ENCODE data around the gene ZNF385A. TPM values are rescaled to one million over a fixed set of nuclear protein-coding genes. Genes with fewer than 3 reads are reported as not detected.

Gene ZNF385A
- total RNA-seq, 2 experiments from 2014 or later = 0.32 to 2.9 TPM

DNA sequence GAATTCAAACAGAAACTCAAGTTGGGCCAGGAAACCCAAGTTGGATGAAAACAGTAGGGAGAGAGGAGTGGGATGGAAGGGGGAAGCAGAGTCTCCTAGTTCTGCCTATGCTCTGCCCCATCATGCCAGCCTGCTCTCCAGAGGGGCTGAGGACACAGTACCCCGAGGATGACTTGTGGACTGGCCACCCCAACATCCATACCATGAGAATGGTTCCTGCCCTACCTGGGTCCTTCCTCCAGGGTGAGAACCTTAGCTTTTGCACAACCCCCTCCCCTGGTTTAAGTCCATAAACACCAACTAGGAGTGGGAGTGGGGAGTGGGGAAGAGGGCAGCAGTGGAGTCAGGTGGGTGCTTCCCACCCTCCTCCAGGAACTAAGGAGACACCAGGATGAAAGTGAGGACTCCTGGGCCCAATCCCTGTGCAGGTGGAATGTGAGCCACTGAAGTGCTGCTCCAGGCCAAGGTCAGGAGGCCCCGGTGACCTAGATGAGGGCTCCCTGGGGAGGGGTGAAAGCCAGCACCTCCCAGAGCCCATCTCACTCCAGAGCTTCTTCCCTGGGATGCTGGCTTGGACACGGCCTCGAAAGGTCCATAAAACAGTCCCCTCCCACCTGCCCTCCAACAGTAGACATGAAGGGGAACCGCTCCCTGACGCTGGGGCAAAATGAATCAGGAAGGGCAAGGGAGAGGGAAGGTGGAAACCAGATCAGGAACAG is 6.6 kb downstream of the ZNF385A start:
- Histone ChIP-seq H3K27ac (ENCODE audit: low read depth, low read length, poor library complexity, severe bottlenecking) (no peak overlapping the region), H3K9me3 (ENCODE audit: low read length) (no peaks in the 10 kb centered on the region), H3K36me3 (ENCODE audit: insufficient read depth, low read length) (no peaks in the 10 kb centered on the region), H2AFZ (ENCODE audit: low read length) (no peak overlapping the region), H3K4me3 (ENCODE audit: low read depth, low read length, poor library complexity, severe bottlenecking) (no peak overlapping the region), H3K79me2 (ENCODE audit: insufficient read depth, low read depth, low read length) (no peaks in the 10 kb centered on the region), H4K20me1 (ENCODE audit: insufficient read depth, low read length) (no peaks in the 10 kb centered on the region), H3K9me2 (ENCODE audit: insufficient read depth, low read length) (no peaks in the 10 kb centered on the region), H3K4me2 (ENCODE audit: low read length) (no peak overlapping the region), H3K4me1 (ENCODE audit: insufficient read depth, low read length, poor library complexity, severe bottlenecking) (peaks cover 13% of the 10 kb centered on the region)
- intact Hi-C loops (cut with micrococcal nuclease; ENCODE audit: unreplicated experiment) = no loop called here
- BruUV-seq (replicated peaks) = no TSS peak
- ChIA-PET POLR2A (interaction anchor here (1.0 kb wide), 1 partner anchor 9 kb away, joined by 3 read pairs; no protein-coding TSS in a partner anchor), CTCF (ENCODE audit: unreplicated experiment) (interaction anchor here (0.6 kb wide), 1 partner anchor 10 kb away, joined by 4 read pairs; no protein-coding TSS in a partner anchor)
- no peak for DNase-seq (ENCODE audit: low spot score)
- TF ChIP-seq EZH2phosphoT487 (IDR thresholded peaks at IDR 0.05; ENCODE audit: borderline replicate concordance, low read depth, low read length) = no peak
- TF ChIP-seq, protein P1, sequence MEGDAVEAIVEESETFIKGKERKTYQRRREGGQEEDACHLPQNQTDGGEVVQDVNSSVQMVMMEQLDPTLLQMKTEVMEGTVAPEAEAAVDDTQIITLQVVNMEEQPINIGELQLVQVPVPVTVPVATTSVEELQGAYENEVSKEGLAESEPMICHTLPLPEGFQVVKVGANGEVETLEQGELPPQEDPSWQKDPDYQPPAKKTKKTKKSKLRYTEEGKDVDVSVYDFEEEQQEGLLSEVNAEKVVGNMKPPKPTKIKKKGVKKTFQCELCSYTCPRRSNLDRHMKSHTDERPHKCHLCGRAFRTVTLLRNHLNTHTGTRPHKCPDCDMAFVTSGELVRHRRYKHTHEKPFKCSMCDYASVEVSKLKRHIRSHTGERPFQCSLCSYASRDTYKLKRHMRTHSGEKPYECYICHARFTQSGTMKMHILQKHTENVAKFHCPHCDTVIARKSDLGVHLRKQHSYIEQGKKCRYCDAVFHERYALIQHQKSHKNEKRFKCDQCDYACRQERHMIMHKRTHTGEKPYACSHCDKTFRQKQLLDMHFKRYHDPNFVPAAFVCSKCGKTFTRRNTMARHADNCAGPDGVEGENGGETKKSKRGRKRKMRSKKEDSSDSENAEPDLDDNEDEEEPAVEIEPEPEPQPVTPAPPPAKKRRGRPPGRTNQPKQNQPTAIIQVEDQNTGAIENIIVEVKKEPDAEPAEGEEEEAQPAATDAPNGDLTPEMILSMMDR (conservative IDR thresholded peaks at IDR 0.05; ENCODE audit: low read length) = no peak

DNA sequence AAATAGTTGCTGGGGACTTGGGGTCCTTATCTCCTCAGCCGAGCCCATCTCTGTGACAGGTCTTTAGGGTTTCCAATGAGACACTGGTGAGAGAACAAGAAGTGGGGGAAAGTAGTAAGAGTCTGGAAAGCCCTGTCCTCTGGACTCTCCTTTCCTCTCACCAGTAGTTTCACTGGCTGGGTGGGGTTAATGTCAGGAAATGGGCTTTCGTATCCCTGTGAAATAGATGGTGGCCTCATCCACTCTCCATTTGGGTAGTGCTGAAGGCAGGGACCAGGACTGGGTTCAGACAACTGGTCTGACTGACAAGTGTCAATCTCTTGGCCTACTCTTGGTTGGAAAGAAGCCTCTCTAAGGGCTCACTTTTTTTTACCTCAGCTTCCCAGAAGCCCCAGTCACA is 7.5 kb downstream of the ZNF385A start:
- H3K36me3 ChIP-seq (ENCODE audit: insufficient read depth, low read length) = no peaks in the 10 kb centered on the region
- ChIA-PET POLR2A (no interaction called here), CTCF (ENCODE audit: unreplicated experiment) (no interaction called here)
- intact Hi-C loops (cut with micrococcal nuclease; ENCODE audit: unreplicated experiment) = no loop called here
- H2AFZ ChIP-seq (ENCODE audit: low read length) = no peak overlapping the region
- no peak overlapping the region for H3K4me3 ChIP-seq (ENCODE audit: low read depth, low read length, poor library complexity, severe bottlenecking)
- peaks cover 13% of the 10 kb centered on the region for H3K4me1 ChIP-seq (ENCODE audit: insufficient read depth, low read length, poor library complexity, severe bottlenecking)
- TF ChIP-seq, protein P1 (conservative IDR thresholded peaks at IDR 0.05; ENCODE audit: low read length) = no peak
- TF ChIP-seq EZH2phosphoT487 (IDR thresholded peaks at IDR 0.05; ENCODE audit: borderline replicate concordance, low read depth, low read length) = no peak
- H3K4me2 ChIP-seq (ENCODE audit: low read length) = no peak overlapping the region
- no peaks in the 10 kb centered on the region for H3K9me3 ChIP-seq (ENCODE audit: low read length)
- no peaks in the 10 kb centered on the region for H3K9me2 ChIP-seq (ENCODE audit: insufficient read depth, low read length)
- no peak for DNase-seq (ENCODE audit: low spot score)
- no peaks in the 10 kb centered on the region for H3K79me2 ChIP-seq (ENCODE audit: insufficient read depth, low read depth, low read length)
- BruUV-seq (replicated peaks) = no TSS peak
- no peak overlapping the region for H3K27ac ChIP-seq (ENCODE audit: low read depth, low read length, poor library complexity, severe bottlenecking)
- no peaks in the 10 kb centered on the region for H4K20me1 ChIP-seq (ENCODE audit: insufficient read depth, low read length)

DNA sequence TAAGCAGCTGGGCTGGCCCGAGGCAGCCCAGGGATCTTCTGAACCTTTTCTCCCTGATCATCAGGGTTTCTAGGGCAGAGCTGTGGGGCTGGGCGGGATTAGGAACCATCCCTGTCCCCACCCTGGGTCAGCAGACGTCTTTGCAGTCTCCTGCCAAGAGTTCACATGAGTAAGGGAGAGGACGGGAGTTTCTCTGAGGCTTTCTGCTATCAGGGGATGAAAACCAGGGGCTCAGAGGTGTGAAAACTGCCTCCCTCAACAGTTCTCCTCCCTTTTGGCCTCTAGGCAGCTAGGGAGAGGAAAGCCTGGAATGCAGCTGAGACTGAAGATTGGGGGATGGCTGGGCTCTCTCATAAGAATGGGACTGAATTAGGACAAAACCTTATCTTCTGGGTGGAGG is 7.9 kb downstream of the ZNF385A start:
- CTCF ChIA-PET (ENCODE audit: unreplicated experiment) = no interaction called here
- no peak for TF ChIP-seq EZH2phosphoT487 (IDR thresholded peaks at IDR 0.05; ENCODE audit: borderline replicate concordance, low read depth, low read length)
- TF ChIP-seq, protein P1 (conservative IDR thresholded peaks at IDR 0.05; ENCODE audit: low read length) = no peak
- H3K79me2 ChIP-seq (ENCODE audit: insufficient read depth, low read depth, low read length) = no peaks in the 10 kb centered on the region

More for the DNA sequence above, 7.9 kb downstream of the ZNF385A start:
- Histone ChIP-seq H2AFZ (ENCODE audit: low read length) (no peak overlapping the region), H3K9me3 (ENCODE audit: low read length) (no peaks in the 10 kb centered on the region), H3K9me2 (ENCODE audit: insufficient read depth, low read length) (no peaks in the 10 kb centered on the region), H4K20me1 (ENCODE audit: insufficient read depth, low read length) (no peaks in the 10 kb centered on the region), H3K4me3 (ENCODE audit: low read depth, low read length, poor library complexity, severe bottlenecking) (no peak overlapping the region), H3K4me1 (ENCODE audit: insufficient read depth, low read length, poor library complexity, severe bottlenecking) (peaks cover 17% of the 10 kb centered on the region), H3K4me2 (ENCODE audit: low read length) (no peak overlapping the region), H3K27ac (ENCODE audit: low read depth, low read length, poor library complexity, severe bottlenecking) (no peak overlapping the region), H3K36me3 (ENCODE audit: insufficient read depth, low read length) (no peaks in the 10 kb centered on the region)
- intact Hi-C loops (cut with micrococcal nuclease; ENCODE audit: unreplicated experiment) = no loop called here
- no TSS peak for BruUV-seq (replicated peaks)
- POLR2A ChIA-PET = no interaction called here
- no peak for DNase-seq (ENCODE audit: low spot score)

Measured in OCI-LY7 (cell line).